ENCODE data around the gene RPRD1B. TPM values are rescaled to one million over a fixed set of nuclear protein-coding genes. Genes with fewer than 3 reads are reported as not detected.

Gene RPRD1B
- total and polyA plus RNA-seq, 5 experiments from 2014 or later: 2.9 to 48.1 (median 4.9) TPM

Other genes with a start within 250 kb of the RPRD1B start
- gene VSTM2L, start 130.6 kb upstream of the RPRD1B start, total RNA-seq: not detected
- not detected for gene VSTM2L, start 130.6 kb upstream of the RPRD1B start, polyA plus RNA-seq
- 10 to 100 TPM; 25.9 to 27.1 TPM for gene TTI1, start 290 bp upstream of the RPRD1B start, total RNA-seq
- 10 to 100 TPM; 10.0 to 15.3 (median 12.0) TPM for gene TTI1, start 290 bp upstream of the RPRD1B start, polyA plus RNA-seq
- gene TGM2, start 131.5 kb downstream of the RPRD1B start, total RNA-seq: not detected
- gene TGM2, start 131.5 kb downstream of the RPRD1B start, polyA plus RNA-seq: not detected
- not detected for gene KIAA1755, start 227.0 kb downstream of the RPRD1B start, total RNA-seq
- gene KIAA1755, start 227.0 kb downstream of the RPRD1B start, polyA plus RNA-seq: not detected